Transverse colon (tissue), 4 donors: Measurements from ENCODE around the gene HINT2. TPM values are rescaled to one million over a fixed set of nuclear protein-coding genes. Genes with fewer than 3 reads are reported as not detected.

ENCODE experiments used
- DNase-seq: peaks from one replicate; pipeline ENCODE4 v3.0.0-alpha.2; 2019
- H3K27ac ChIP-seq, 4 donors: fragments of 200-600 bp; sonication (generic); 2 replicates each; pipeline ENCODE4 v1.5.1; 2016 to 2018; ENCODE audit warnings: inconsistent platforms in 4 of 4
- H3K27me3 ChIP-seq: fragments of 200-600 bp; sonication (generic); 2 replicates; pipeline ENCODE4 v1.5.1; 2017; ENCODE audit warnings: inconsistent platforms
- H3K36me3 ChIP-seq, 4 donors: fragments of 200-600 bp; sonication (generic); 2 replicates each; pipeline ENCODE4 v1.5.1; 2017 to 2019; ENCODE audit warnings: inconsistent platforms in 4 of 4
- H3K4me1 ChIP-seq, 4 donors: fragments of 200-600 bp; sonication (generic); 2 replicates each; pipeline ENCODE4 v1.5.1; 2017 to 2020; ENCODE audit warnings: inconsistent platforms in 4 of 4
- H3K4me3 ChIP-seq, 4 donors: fragments of 200-600 bp; sonication (generic); 1 replicate in 1 of 4; 2 replicates in 3 of 4; pipeline versions ENCODE4 v1.5.1 to v1.6.1; 2017 to 2019; ENCODE audit warnings: inconsistent platforms in 4 of 4
- H3K9me3 ChIP-seq, 2 donors: fragments of 200-600 bp; sonication (generic); 2 replicates each; pipeline ENCODE4 v1.5.1; 2017 to 2019; ENCODE audit warnings: inconsistent platforms in 2 of 2
- EP300 ChIP-seq: sonication (generic); formaldehyde crosslinking; IDR thresholded peaks from one replicate; pipeline ENCODE4 v1.6.1; 2017; ENCODE audit warnings: antibody characterized with exemption, low read depth
- POLR2A ChIP-seq: fragments of 450-650 bp; IDR thresholded peaks from one replicate; pipeline ENCODE4 v1.6.1; 2016; ENCODE audit warnings: antibody characterized with exemption, mild to moderate bottlenecking, moderate library complexity
- POLR2AphosphoS5 ChIP-seq, 3 donors: sonication (generic); formaldehyde crosslinking; IDR thresholded peaks; one replicate each; pipeline ENCODE4 v1.6.1; 2016; ENCODE audit warnings: antibody characterized with exemption in 3 of 3
- WGBS, 2 donors: methylation state at CpG; one replicate each; pipeline ENCODE4 v1.1.5; 2018; ENCODE audit warnings: low coverage in 1 of 2; 5-methylcytosine and 5-hydroxymethylcytosine counted together
- in situ Hi-C, 4 donors: fragments of 200-750 bp; cut with MboI; loops; one replicate each; pipeline versions ENCODE4 v1.15.0 to v1.15.1; 2017; ENCODE audit warnings: low sequenced_read_pairs in 3 of 4, low pct_ligation_motif_present in 1 of 4, low pct_unique_long_range_greater_than_20kb in 1 of 4
- intact Hi-C: fragments of 100-400 bp; cut with DNase I; formaldehyde crosslinking; loops from one replicate; pipeline ENCODE4 v1.15.1; 2023; ENCODE audit warnings: low total_unique reads
- small RNA-seq, 4 donors: library from RNA; depleted of rRNA; stranded (forward); fragments of <200 nt; gene quantifications; one replicate each; pipeline ENCODE3, GENCODE V24; 2016
- total RNA-seq, 4 donors: library from RNA; depleted of rRNA; stranded (reverse); fragments of >200 nt; gene quantifications; one replicate each; pipeline ENCODE4 v1.1.0, GENCODE V29; 2016
- TF ChIP-seq, protein P1 (sequence below), 5 experiments: fragments of 200-600 bp in 3 of 5; fragments of 450-650 bp in 2 of 5; sonication (generic) in 3 of 5; IDR thresholded peaks; 1 replicate in 2 of 5; 2 replicates in 3 of 5; pipeline ENCODE4 v1.5.1; 2016 to 2017; ENCODE audit warnings: antibody characterized with exemption in 5 of 5, inconsistent platforms in 3 of 5, mild to moderate bottlenecking in 2 of 5, moderate library complexity in 1 of 5

HINT2 gene
- total RNA-seq, 4 donors from 2014 or later = 16.8 to 58.0 (median 38.9) TPM

DNA sequence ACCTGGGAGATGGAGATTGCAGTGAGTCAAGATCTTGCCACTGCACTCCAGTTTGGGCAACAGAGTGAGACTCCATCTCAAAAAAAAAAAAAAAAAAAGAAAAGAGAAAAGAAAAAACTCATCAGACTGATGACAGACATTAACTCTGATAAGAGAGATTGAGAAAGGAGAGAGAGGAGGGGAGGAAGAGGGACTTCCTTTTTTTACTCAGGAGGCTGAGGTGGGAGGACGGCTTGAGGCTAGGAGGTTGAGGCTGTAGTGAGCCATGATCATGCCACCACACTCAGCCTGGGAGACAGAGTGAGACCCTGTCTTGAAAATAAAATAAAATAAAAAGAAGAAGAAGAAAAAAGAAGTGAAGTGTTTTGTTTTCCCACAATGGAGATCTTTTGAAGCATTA lies 51.0 kb downstream of the HINT2 start:
- no peak overlapping the region for H3K4me3 ChIP-seq
- WGBS, 2 donors = 83 to 100% methylated on average over 1 of the region's 1 CpG
- H3K36me3 ChIP-seq = no peaks in the 10 kb centered on the region
- H3K4me1 ChIP-seq = peaks cover 0 to 27% (median 3%) of the 10 kb centered on the region in 4 donors
- H3K27me3 ChIP-seq = no peaks in the 10 kb centered on the region
- no peaks in the 10 kb centered on the region for H3K9me3 ChIP-seq
- intact Hi-C loops = no loop called here
- no peak overlapping the region for H3K27ac ChIP-seq
- no peak for TF ChIP-seq EP300
- TF ChIP-seq, protein P1, sequence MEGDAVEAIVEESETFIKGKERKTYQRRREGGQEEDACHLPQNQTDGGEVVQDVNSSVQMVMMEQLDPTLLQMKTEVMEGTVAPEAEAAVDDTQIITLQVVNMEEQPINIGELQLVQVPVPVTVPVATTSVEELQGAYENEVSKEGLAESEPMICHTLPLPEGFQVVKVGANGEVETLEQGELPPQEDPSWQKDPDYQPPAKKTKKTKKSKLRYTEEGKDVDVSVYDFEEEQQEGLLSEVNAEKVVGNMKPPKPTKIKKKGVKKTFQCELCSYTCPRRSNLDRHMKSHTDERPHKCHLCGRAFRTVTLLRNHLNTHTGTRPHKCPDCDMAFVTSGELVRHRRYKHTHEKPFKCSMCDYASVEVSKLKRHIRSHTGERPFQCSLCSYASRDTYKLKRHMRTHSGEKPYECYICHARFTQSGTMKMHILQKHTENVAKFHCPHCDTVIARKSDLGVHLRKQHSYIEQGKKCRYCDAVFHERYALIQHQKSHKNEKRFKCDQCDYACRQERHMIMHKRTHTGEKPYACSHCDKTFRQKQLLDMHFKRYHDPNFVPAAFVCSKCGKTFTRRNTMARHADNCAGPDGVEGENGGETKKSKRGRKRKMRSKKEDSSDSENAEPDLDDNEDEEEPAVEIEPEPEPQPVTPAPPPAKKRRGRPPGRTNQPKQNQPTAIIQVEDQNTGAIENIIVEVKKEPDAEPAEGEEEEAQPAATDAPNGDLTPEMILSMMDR (IDR thresholded peaks at IDR 0.05) = no peak
- no peak for TF ChIP-seq POLR2A
- TF ChIP-seq POLR2AphosphoS5 (IDR thresholded peaks at IDR 0.05) = no peak
- in situ Hi-C loops = no loop called here
- DNase-seq = no peak

GRCh38 chr9:35763181-35763580 lies 51.7 kb downstream of the HINT2 start:
- in situ Hi-C loops (no loop called here), intact Hi-C loops (no loop called here)
- H3K4me3 ChIP-seq = no peak overlapping the region
- 85 to 92% methylated on average over 2 of the region's 2 CpGs for WGBS, 2 donors
- DNase-seq = no peak
- H3K27me3 ChIP-seq = no peaks in the 10 kb centered on the region
- H3K9me3 ChIP-seq = no peaks in the 10 kb centered on the region
- H3K36me3 ChIP-seq = no peaks in the 10 kb centered on the region
- H3K27ac ChIP-seq = no peak overlapping the region
- TF ChIP-seq EP300 = no peak
- TF ChIP-seq, protein P1 (IDR thresholded peaks at IDR 0.05) = no peak
- TF ChIP-seq POLR2A = no peak
- no peak for TF ChIP-seq POLR2AphosphoS5 (IDR thresholded peaks at IDR 0.05)
- H3K4me1 ChIP-seq = peaks cover 0 to 33% (median 9%) of the 10 kb centered on the region in 4 donors

Small RNAs within 50 kb of the gene (small RNA-seq; reads per million reads assigned to genes)
- 0 to 0.83 (median 0.53) reads per million in 4 donors for gene HINT2

Other genes with a start within 250 kb of the HINT2 start
- 10 to 100 TPM; 11.9 to 69.2 (median 45.8) TPM for gene TESK1, start 209.8 kb downstream of the HINT2 start, total RNA-seq
- 10 to 100 TPM in 2 of 4 donors, 1 to 10 TPM in 2; 3.0 to 21.9 (median 10.9) TPM for gene CD72, start 196.6 kb downstream of the HINT2 start, total RNA-seq
- gene SIT1, start 164.1 kb downstream of the HINT2 start, total RNA-seq = 1 to 10 TPM in 3 of 4 donors, not detected in 1; 1.2 to 6.7 (median 3.8) TPM
- gene RMRP, start 157.0 kb downstream of the HINT2 start, total RNA-seq = 1,000 to 10,000 TPM; 1,115 to 7,222 (median 2,718) TPM
- 10 to 100 TPM; 32.0 to 50.1 (median 37.2) TPM for gene CCDC107, start 156.8 kb downstream of the HINT2 start, total RNA-seq
- 1 to 10 TPM; 1.6 to 7.4 (median 5.8) TPM for gene ARHGEF39, start 149.8 kb downstream of the HINT2 start, total RNA-seq
- not detected for gene CA9, start 141.1 kb downstream of the HINT2 start, total RNA-seq
- gene TPM2, start 125.1 kb downstream of the HINT2 start, total RNA-seq = 1,000 to 10,000 TPM in 1 of 4 donors, 100 to 1,000 TPM in 3; 493 to 2,531 (median 633) TPM
- gene TLN1, start 82.8 kb downstream of the HINT2 start, total RNA-seq = 100 to 1,000 TPM; 158 to 328 (median 177) TPM
- 10 to 100 TPM; 22.4 to 69.7 (median 45.5) TPM for gene CREB3, start 82.4 kb downstream of the HINT2 start, total RNA-seq
- 100 to 1,000 TPM; 217 to 709 (median 255) TPM for gene GBA2, start 65.8 kb downstream of the HINT2 start, total RNA-seq
- 10 to 100 TPM; 30.3 to 47.5 (median 43.7) TPM for gene RGP1, start 65.8 kb downstream of the HINT2 start, total RNA-seq
- not detected for gene MSMP, start 60.8 kb downstream of the HINT2 start, total RNA-seq
- 1 to 10 TPM; 1.1 to 6.8 (median 4.9) TPM for gene NPR2, start 23.5 kb downstream of the HINT2 start, total RNA-seq
- 1 to 10 TPM in 2 of 4 donors, under 1 TPM in 1, not detected in 1; 0.41 to 3.0 (median 1.9) TPM for gene SPAG8, start 2.8 kb downstream of the HINT2 start, total RNA-seq
- gene FAM221B, start 13.7 kb upstream of the HINT2 start, total RNA-seq = under 1 TPM in 1 of 4 donors, not detected in 3; 0.14 TPM
- 10 to 100 TPM in 2 of 4 donors, 1 to 10 TPM in 2; 7.8 to 21.3 (median 9.6) TPM for gene TMEM8B, start 14.2 kb upstream of the HINT2 start, total RNA-seq
- under 1 TPM in 1 of 4 donors, not detected in 3; 0.64 TPM for gene OR13J1, start 55.4 kb upstream of the HINT2 start, total RNA-seq
- 10 to 100 TPM; 23.9 to 60.2 (median 34.3) TPM for gene HRCT1, start 91.2 kb upstream of the HINT2 start, total RNA-seq
- 1 to 10 TPM in 1 of 4 donors, under 1 TPM in 1, not detected in 2; 0.68 to 2.5 TPM for gene SPAAR, start 94.4 kb upstream of the HINT2 start, total RNA-seq
- gene OR2S2, start 143.1 kb upstream of the HINT2 start, total RNA-seq = not detected
- 10 to 100 TPM in 1 of 4 donors, 1 to 10 TPM in 3; 1.5 to 30.3 (median 6.0) TPM for gene RECK, start 221.9 kb upstream of the HINT2 start, total RNA-seq